NCI-H1048 (cell line): ENCODE results near the gene PGC.

Experiments used
- DNase-seq: peaks from one replicate; lab custom pipeline; 2025; lab: John Stamatoyannopoulos, UW

Gene PGC

GRCh38 chr6:41730531-41731436 is 16.4 kb downstream of the PGC start:
- DNase-seq: no peak

DNA sequence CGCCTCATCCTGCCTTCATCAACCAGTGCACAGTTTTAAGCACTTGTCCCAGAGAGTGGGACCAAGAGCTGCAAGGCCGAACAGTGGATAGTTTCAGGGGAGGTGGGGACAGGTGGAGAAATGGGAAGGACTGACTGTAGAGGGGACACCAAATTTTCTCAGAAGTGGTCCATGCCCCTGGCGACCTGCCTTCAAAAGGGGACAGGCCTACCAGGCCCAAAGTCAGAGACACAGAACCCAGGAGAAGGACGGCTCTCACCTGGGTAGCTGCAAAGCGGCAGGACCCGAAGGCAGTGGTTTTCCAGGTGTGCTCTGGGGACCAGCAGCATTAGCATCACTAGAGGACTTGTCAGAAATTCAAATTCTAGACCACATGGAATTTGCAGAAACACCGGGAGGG is 17.6 kb downstream of the PGC start:
- no peak for DNase-seq

DNA sequence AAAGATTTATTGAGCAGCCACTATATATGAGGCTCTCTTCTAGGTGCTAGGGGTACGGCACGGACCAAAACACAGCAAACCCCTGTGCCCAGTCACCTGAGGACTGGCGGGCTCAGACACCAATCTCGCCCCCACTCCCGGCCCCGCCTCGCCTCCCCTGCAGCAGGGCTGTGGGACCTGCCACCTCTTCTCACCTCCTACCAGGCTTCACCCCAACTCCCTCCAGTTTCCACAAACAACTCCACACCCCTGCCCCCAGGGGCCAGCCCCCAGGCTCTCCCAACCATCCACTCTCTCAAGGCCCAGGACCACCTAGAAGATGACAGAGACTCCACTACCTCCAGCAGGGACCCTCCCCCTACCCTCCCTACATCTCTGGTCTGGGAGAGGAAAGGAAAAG is 18.2 kb downstream of the PGC start:
- no peak for DNase-seq

GRCh38 chr6:41728073-41728936 is 18.9 kb downstream of the PGC start:
- DNase-seq: no peak

DNA sequence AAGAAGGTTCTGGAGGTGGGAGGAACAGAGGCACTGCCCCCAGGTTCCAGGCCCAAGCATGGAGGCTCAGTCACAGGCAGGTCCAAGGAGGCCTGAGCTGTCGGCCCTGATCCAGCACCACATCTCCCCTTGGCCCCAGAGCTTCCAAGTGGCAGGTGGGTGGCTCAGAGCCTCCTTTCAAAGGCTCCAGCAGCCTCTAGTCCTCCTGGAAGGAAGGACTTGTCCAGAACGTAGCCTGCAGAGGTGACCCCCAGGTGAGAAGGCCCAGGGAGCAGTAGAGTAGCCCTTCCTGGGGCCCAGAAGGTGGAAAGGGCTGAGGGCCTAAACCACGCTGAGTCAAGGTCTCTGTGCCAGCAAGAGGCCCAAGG is 19.5 kb downstream of the PGC start:
- DNase-seq: no peak

- DNase-seq: no peak
Measured at GRCh38 chr6:41726876-41727275, 20.3 kb downstream of the PGC start.

DNA sequence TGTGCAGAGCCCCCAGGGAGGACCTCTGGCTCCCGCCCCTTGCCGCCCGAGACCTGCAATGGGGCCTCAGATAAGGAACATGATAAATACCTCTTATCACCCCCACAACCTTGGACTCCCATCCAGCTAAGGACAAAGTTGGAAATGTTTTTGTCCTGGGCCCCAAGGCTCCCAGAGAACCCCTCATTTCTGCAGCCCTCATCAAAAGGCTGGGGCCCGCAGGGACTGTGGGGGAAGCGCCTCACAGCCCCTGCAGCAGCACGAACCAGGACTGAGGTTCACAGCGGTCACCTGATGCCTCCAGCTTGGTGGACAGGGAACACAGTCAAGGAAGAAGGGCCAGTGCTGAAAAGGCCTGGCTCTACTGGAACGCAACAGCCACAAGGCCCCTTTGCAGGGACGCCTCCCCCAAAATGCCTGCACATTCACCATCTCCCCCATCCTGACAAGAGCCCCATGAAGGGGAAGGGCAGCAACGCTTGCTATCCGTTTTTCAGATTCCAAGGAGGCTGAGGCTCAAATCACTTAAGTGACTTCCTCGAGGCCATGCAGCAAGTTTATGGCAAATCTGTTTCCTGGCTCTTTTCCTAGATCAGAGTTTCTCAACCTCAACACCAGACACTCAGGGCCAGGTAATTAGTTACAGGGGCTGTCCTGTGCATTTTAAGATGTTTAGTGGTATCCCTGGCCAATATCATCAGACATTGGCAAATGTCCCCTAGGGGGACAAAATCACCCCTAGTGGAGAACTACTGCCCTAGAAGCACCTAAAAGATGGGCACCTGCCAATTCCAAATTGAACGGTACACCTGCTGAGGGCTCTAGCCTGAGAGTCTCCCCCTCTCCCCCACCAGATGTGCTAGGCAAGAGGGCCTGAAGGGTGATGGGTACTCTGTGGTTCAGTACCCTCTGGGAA is 22.4 kb downstream of the PGC start:
- no peak for DNase-seq

- DNase-seq: no peak
Measured at GRCh38 chr6:41724228-41724580, 23.0 kb downstream of the PGC start.

GRCh38 chr6:41723530-41724227 is 23.5 kb downstream of the PGC start:
- DNase-seq: no peak

GRCh38 chr6:41722969-41723529 is 24.1 kb downstream of the PGC start:
- DNase-seq: no peak

DNA sequence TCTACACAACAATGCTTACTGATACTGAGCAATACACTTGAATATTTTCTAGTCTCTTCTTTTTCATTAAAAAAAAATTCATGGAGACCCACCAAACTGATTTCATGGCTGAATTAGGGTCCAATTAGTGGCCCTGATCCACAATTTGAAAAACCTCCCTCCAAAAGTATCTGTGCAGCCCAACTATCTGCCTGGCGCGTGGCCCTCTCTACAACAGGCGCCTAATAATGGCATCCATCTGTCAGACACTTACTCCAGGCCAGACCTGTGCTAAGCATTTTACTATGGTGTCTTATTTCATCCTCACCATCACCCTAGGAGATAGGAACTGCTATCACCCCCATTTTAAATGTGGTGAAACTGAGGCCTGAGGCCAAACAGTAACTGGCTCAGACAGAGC is 25.8 kb downstream of the PGC start:
- DNase-seq: no peak

DNA sequence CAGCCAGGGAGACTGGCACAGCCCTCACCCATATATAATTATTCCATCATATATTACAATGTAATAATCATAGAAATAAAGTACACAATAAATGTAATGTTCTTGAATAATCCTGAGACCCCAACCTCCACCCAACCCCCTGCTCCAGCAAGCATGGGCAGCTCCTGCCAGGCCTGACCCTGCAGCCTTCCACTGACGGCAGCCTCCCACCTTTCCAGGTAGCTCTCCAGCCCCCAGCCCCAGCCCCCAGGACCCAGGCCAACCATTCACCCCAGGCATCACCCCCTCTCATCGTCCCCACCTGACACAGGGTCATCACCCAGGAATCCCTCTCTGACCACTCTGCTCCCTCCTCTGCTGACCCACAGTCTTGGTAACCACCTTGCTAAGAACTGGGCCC is 26.4 kb downstream of the PGC start:
- no peak for DNase-seq

DNA sequence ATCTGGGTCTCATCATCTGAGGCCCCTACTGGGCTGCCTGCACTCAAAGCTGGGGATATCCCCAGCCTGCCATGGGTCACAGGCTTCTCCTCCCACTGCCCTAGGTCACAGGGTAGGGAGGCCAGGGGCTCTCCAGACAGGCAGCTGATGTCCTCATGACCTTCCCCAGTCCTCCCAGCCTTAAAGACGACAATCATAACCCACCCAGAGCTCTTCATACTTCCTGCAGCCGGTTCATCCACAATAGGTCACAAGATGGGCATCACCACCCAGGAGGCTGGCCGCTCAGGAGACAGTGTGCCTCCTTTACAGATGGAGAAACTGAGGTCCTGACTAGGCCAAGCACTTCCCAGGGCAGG is 27.0 kb downstream of the PGC start:
- no peak for DNase-seq

GRCh38 chr6:41719436-41720261 is 27.5 kb downstream of the PGC start:
- no peak for DNase-seq

DNA sequence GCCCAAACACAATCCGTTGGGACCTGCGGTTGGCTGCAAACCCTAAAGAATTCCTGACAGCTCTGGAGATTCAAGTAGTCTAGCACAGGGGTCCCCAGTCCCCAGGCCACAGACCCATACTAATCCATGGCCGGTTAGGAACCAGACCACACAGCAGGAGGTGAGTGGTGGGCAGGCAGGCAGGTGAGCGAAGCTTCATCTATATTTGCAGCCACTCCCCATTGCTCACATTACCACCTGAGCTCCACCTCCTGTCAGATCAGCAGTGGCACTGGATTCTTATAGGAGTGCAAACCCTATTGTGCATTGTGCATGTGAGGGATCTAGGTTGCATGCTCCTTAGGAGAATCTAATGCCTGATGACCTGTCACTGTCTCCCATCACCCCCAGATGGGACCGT is 28.4 kb downstream of the PGC start:
- DNase-seq: no peak

GRCh38 chr6:41717392-41717736 is 29.8 kb downstream of the PGC start:
- DNase-seq: no peak

GRCh38 chr6:41716516-41717391 is 30.4 kb downstream of the PGC start:
- DNase-seq: no peak

DNA sequence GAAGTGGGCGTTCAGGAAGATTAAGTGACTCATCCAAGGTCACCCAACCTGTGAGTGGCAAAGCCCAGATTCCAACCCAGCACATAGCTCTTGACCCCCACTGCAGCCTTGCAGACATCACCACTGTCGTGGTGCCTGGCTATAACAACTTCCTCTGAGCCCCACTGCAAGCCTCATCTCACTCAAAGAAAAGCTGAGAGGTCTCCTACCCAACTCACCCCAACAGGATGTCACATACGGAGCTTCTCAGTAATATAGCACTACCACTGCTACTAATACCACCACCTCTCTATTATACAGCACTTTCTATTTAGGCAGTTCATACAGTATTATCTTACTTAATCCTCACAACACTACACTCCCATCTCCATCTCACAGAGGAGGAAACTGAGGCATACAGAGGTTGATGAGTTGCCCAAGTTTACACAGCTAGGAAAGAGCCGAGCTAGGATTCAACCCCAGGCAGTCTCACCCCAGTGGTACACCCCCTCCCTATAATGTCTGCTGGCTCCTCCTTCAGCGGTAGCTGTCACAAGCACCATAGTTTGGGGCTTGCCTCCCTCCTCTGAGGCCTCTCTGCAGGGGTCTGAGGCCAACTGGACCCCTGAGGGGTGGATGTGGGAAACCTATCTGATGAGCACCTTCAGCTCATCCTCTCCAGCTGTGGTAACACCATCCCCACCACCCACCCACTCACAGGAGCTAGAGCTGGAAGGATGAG is 31.2 kb downstream of the PGC start:
- DNase-seq: no peak
